Muscle of arm (tissue), 12 donors: Measurements from ENCODE around the gene SLC25A26. TPM values are rescaled to one million over a fixed set of nuclear protein-coding genes. Genes with fewer than 3 reads are reported as not detected.

Experiments
- DNase-seq: peaks from one replicate; pipeline ENCODE4 v3.0.0-alpha.2; 2013
- polyA plus RNA-seq, 12 donors: library from polyadenylated mRNA; unstranded; fragments of 120-200 nt; gene quantifications; one replicate each; pipeline ENCODE4 v1.2.1, GENCODE V29; 2013; ENCODE audit not compliant: insufficient read length in 12 of 12

Gene SLC25A26
- polyA plus RNA-seq, 12 donors, result 14.9 to 32.9 (median 26.9) TPM; not detected in 1

GRCh38 chr3:66394019-66394752, 173.4 kb downstream of the SLC25A26 start:
- no peak for DNase-seq

- no peak for DNase-seq
Measured at GRCh38 chr3:66394753-66395249, 174.0 kb downstream of the SLC25A26 start.

- DNase-seq, result no peak
Measured at GRCh38 chr3:66395635-66396034, 174.8 kb downstream of the SLC25A26 start.

GRCh38 chr3:66396161-66396760, 175.5 kb downstream of the SLC25A26 start:
- no peak for DNase-seq

GRCh38 chr3:66396888-66397287, 176.1 kb downstream of the SLC25A26 start:
- DNase-seq, result no peak

- no peak for DNase-seq
Measured at GRCh38 chr3:66397745-66398144, 176.9 kb downstream of the SLC25A26 start.

GRCh38 chr3:66398228-66399025, 177.6 kb downstream of the SLC25A26 start:
- DNase-seq, result no peak

GRCh38 chr3:66399529-66400232, 178.9 kb downstream of the SLC25A26 start:
- no peak for DNase-seq

- no peak for DNase-seq
Measured at GRCh38 chr3:66400411-66401156, 179.8 kb downstream of the SLC25A26 start.

GRCh38 chr3:66401157-66401550, 180.4 kb downstream of the SLC25A26 start:
- DNase-seq, result no peak

GRCh38 chr3:66401675-66402491, 181.1 kb downstream of the SLC25A26 start:
- DNase-seq, result no peak

- no peak for DNase-seq
Measured at GRCh38 chr3:66402596-66403290, 181.9 kb downstream of the SLC25A26 start.

GRCh38 chr3:66403323-66403990, 182.7 kb downstream of the SLC25A26 start:
- no peak for DNase-seq

- no peak for DNase-seq
Measured at GRCh38 chr3:66404197-66404596, 183.4 kb downstream of the SLC25A26 start.

- no peak for DNase-seq
Measured at GRCh38 chr3:66404903-66405700, 184.3 kb downstream of the SLC25A26 start.

GRCh38 chr3:66405701-66406091, 184.9 kb downstream of the SLC25A26 start:
- no peak for DNase-seq

GRCh38 chr3:66406163-66406562, 185.4 kb downstream of the SLC25A26 start:
- DNase-seq, result no peak
